ENCODE data around the gene PROC.
"Not testable (repeated sequence)": the region's sequence is repeated elsewhere in the genome, so short reads cannot be mapped to it uniquely, and the experiment has no call there.

Gene PROC

DNA sequence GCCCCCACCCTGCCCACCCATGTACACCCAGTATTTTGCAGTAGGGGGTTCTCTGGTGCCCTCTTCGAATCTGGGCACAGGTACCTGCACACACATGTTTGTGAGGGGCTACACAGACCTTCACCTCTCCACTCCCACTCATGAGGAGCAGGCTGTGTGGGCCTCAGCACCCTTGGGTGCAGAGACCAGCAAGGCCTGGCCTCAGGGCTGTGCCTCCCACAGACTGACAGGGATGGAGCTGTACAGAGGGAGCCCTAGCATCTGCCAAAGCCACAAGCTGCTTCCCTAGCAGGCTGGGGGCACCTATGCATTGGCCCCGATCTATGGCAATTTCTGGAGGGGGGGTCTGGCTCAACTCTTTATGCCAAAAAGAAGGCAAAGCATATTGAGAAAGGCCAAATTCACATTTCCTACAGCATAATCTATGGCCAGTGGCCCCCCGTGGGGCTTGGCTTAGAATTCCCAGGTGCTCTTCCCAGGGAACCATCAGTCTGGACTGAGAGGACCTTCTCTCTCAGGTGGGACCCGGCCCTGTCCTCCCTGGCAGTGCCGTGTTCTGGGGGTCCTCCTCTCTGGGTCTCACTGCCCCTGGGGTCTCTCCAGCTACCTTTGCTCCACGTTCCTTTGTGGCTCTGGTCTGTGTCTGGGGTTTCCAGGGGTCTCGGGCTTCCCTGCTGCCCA lies 9.3 kb downstream of the PROC start:
- DNase-seq (ENCODE audit: low spot score) = no peak

DNA sequence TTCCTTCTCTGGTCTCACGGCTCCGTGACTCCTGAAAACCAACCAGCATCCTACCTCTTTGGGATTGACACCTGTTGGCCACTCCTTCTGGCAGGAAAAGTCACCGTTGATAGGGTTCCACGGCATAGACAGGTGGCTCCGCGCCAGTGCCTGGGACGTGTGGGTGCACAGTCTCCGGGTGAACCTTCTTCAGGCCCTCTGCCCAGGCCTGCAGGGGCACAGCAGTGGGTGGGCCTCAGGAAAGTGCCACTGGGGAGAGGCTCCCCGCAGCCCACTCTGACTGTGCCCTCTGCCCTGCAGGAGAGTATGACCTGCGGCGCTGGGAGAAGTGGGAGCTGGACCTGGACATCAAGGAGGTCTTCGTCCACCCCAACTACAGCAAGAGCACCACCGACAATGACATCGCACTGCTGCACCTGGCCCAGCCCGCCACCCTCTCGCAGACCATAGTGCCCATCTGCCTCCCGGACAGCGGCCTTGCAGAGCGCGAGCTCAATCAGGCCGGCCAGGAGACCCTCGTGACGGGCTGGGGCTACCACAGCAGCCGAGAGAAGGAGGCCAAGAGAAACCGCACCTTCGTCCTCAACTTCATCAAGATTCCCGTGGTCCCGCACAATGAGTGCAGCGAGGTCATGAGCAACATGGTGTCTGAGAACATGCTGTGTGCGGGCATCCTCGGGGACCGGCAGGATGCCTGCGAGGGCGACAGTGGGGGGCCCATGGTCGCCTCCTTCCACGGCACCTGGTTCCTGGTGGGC lies 10.0 kb downstream of the PROC start:
- DNase-seq (ENCODE audit: low spot score) = no peak

DNA sequence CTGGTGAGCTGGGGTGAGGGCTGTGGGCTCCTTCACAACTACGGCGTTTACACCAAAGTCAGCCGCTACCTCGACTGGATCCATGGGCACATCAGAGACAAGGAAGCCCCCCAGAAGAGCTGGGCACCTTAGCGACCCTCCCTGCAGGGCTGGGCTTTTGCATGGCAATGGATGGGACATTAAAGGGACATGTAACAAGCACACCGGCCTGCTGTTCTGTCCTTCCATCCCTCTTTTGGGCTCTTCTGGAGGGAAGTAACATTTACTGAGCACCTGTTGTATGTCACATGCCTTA lies 10.5 kb downstream of the PROC start:
- DNase-seq (ENCODE audit: low spot score) = no peak

DNA sequence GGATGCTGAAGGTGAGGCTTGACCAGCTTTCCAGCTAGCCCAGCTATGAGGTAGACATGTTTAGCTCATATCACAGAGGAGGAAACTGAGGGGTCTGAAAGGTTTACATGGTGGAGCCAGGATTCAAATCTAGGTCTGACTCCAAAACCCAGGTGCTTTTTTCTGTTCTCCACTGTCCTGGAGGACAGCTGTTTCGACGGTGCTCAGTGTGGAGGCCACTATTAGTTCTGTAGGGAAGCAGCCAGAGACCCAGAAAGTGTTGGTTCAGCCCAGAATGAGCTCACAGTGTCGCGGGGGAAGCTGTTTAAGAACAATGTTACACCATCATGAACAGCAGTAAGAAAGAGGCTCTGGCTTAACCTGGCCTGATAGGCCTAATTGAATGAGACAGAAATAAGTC lies 11.1 kb downstream of the PROC start:
- no peak for DNase-seq (ENCODE audit: low spot score)

DNA sequence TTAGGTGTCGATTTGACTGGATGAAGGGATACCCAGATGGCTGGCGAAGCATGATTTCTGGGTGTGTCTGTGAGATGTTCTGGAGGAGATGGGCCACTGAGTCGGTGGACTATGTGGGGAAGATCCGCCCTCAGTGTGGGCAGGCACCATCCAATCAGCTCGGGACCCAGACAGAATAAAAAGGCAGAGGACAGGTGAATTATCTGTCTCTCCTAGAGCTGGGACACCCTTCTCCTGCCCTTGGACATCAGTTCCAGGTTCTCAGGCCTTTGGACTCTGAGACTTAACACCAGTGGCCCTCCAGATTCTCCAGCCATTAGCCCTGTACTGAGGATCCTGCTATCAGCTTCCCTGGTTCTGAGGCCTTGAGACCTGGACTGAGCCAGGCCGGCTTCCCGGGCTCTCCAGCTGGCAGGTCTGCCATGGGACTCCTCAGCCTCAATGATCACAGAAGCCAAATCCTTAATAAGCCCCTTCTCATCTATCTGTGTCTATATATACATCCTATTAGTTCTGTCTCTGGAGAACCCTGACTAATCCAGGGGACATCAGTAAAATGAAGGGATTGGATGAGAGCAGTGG lies 11.7 kb downstream of the PROC start:
- no peak for DNase-seq (ENCODE audit: low spot score)

DNA sequence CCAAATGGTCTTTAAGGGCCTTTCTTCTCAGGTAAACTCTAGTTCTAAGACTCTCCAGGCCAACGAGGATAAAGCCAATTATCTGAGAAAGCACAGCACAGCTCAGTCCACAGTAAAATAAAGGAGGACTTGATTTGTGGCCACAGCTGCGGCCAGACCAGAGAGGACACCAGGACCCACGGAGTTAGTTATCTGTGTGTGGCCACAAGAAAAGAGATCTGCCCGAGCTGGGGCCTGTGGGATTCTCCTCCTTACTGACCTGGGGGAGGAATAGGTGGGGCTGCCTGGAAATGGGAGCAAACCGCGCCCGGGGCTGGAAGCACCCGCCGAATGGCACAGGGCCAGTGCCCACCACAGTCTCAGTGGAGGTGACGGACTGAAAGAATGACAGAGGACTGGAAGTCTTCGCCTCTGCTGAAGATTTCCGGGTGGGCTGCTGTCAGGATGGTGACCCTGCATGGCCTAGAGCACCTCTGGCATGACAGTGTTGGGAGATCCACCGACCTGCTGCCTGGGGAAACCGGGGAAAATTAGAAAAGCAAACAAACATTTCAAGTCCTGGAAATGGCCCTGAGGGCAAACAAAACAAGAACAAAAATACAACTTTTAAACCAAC lies 13.3 kb downstream of the PROC start:
- no peak for DNase-seq (ENCODE audit: low spot score)

DNA sequence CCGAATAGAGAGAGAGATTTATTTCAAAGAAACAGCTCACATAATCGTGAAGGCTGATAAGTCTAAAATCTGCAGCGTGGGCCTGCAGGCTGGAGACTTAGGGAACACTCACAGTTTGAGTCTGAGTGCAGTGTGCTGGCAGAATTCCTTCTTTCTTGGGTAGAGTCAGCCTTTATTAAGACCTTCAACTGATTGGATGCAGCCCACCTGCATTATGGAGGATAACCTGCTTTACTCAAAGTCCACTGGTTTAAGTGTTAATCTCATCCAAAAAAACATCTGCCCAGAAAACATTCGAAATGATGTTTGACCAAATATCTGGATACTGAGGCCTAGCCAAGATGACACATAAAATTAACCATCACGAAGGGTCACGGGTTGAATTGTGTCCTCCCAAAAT lies 16.3 kb downstream of the PROC start:
- DNase-seq (ENCODE audit: low spot score) = no peak

DNA sequence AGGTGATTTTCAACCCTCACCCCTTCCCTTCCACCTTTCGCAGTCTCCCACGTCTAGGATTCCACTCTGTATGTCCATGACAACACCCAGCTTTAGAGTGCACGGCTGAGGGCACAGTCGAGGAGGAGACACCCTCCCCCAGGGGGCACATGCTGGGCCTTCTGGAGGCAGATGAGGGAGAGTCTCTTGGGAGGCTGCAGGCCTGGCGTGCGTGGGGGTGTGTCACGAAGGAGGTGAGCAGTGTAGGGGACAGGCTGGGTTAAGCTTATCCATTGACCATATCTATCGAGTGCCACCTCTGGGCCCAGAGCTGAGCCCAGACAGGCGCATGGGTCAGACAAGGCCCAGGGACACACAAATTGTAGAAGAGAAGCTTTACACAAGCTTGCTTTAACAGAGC lies 18.8 kb downstream of the PROC start:
- no peak for DNase-seq (ENCODE audit: low spot score)

DNA sequence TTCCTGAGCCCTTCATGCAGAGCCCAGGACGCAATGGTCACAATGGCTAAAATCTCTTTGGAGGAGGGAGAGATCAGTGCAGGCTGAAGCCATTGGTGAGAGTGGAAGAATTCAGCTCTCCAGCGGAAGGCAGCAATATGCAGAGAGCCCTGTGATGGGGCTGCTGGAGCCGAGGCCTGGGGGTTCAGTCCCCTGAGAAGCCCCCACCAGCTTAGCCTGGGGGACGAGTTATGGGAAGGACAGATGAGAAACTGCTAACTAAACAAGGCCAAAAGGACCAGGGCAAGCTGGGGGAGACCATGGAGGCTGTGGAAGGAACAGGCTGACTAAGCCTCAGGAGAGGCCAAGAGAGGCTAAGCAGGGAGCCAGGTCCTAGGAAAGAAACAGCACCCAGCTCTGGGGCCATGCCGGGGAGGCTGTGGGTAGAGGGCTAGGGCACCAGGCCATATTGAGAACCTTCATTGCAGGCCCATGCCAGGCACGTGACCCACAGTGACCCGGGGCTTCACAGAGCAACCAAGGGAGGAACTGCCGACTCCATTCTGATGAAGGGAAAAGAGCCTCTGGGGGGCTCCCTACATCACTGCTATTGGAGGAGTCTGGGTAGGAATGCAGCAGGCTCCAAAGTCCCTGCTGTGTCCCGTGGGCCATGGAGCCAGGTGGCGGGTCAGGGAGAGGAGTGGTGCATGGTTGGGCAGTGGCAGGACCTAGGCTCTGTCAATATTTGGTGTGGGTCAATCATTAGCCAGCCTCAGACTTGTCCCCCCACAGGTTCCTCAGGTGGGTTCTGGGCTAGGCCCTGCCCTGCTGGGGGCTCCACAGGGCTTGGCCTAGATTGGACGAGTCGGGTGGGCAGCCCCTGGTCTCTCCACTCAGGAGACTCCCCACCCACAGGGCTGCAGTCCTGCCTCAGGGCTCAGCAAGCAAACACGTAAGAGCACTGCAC lies 19.8 kb downstream of the PROC start:
- DNase-seq (ENCODE audit: low spot score) = no peak

DNA sequence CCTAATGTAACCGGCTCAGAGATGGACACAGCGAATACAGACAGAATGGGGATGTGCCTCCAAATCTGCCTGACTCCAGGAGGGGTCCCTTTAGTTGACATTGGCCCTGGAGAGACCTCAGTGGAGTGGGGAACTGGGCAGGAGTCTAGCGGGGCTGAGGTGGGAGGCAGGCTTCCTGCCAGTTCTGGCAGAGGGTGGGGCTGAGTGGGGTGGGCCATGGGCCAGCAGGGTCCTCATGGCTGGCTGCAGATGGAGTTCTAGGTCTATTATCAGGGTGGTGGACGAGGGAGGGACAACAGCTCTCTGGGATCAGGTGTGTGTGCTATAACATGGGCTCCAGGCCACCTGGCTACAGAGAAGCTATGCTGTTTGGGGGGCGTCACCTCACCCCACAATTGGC lies 21.1 kb downstream of the PROC start:
- DNase-seq (ENCODE audit: low spot score) = no peak

DNA sequence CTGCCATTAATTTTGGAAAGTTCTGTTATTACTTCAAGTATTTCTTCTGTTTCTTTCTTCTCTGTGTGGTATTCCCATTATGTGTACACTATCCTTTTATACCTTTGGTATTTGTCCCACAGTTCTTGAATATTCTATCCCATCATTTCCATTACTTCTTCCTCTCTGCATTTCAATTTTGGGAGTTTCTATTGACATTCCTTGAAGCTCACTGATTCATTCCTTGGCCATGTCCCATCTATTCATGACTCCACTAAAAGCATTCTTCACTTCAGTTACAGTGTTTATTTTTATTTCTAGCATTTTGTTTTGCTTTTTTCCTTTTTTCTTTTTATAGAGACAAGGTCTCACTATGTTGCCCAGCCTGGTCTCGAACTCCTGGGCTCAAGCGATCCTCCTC lies 30.3 kb downstream of the PROC start:
- no peak for DNase-seq (ENCODE audit: low spot score)

DNA sequence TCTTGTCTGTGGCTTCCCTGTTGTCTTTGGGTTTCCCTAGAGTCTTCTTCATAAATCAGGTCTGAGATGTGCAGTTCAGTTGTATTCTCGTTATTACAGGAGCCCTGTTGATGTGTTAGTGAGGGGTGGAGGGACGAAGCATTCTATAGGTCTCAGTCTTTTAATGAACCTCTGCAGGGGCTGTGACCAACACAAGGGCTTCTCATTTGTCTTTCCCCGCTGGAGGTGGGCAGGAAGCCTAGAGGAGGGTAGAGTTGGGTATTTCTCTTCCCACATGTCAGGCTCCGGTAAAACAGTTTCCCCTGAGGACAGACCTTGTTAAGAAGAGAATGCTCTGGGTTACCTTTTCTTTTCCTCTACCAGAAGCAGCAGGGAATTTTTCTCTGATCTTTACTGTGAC lies 31.2 kb downstream of the PROC start:
- DNase-seq (ENCODE audit: low spot score) = no peak

DNA sequence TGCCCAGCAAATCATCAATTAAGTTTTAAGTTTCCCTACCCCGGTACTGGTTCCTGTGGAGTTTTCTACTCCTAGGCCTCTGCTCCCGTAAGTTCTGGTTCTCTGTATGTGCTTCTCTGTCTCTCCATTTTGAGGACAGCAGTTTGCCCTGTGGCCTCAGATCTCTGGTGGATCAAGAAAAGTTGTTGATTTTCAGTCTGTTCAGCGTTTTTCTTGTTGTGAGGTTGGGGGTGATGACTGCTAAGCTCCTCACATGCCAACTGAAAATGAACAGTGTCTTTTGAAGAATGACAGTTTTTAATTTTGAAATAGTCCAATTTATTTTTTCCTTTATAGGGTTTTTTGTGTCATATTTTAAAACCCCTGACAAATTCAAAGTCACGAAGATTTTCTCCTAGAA lies 31.7 kb downstream of the PROC start:
- no peak for DNase-seq (ENCODE audit: low spot score)

DNA sequence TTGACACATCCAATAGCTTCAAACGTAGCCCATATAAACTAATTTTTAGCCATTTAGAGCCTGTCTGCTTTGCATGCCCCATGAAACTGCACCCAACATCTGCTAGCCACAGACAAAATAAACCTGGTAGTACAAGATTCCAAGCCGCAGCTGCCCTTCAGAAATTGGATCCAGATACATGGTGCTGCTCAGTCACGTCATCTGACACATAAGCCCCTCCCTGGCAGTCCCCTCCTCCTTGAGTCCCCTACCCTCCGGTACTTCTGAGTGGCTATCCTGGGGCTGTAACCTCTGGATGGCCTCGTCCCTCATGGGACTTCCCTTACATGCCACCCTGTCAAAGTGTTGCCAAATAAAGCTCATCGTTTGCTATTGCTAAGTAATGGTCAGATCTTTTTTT lies 33.8 kb downstream of the PROC start:
- DNase-seq (ENCODE audit: low spot score) = no peak

DNA sequence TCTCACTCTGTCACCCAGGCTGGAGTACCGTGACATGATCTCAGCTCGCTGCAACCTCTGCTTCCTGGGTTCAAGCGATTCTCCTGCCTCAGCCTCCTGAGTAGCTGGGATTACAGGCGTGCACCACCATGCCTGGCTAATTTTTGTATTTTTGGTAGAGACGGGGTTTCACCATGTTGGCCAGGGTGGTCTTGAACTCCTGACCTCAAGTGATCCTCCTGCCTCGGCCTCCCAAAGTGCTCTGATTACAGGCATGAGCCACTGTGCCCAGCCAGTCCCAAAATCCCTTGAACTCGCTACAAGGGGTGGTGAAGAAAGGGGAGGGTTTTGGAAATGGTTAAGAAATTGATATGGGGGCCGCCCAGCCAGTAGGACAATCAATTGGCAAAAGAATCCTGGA lies 34.2 kb downstream of the PROC start:
- not testable (repeated sequence) for DNase-seq (ENCODE audit: low spot score)

DNA sequence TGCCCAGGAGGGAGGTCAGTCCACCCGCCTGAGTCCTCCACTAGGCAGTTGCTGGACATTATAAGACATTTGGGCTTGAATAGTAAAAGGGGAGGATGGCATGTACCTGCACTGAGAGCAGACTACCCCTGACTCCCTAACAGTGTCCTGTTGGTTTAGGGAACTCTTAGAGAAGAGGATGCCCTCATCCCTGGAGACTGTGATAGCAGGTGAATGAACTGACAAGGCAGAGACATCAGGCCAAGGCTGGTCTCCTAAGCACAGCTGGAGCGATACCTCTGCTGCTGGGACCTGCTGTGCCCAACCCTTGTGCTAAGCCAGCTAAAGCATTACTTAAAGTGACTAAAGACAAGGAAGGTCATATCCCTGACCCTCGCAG lies 34.8 kb downstream of the PROC start:
- DNase-seq (ENCODE audit: low spot score) = no peak

DNA sequence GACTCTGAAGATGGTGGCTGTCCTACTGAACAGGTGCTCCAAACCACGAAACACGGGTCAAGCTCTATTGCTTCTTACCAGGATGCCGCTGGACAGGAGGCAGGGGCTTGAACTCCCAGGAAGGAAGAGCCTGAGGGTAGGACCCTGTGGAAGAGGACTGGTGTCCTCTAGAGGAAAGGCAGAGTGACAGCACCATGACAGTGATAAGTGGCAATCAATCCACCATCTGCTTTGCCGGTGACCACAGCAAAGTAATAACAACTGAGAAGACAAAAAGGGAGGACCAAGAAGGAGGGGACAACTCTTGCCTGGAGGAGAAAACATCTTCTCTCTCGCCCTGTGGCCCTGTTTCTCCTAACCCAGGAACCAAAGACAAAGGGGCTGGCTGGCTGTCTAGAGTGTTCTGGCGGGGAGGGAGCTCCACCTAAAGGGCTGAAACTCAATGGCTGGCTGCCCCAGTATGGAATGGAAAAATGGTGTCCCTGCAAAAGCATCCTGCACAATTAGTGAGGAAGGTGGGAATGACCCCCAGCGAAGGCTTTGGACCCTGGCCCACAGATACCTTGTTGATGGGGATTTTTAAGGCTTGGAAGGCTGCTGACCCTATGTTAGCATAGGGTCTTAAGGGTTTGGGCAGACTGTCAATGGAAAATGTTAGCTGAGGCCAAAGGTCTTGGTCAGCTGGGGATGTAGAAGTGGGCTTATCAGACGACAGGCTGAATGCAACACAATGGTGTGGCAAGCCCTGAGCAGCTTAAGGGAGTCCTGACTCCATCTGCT lies 35.4 kb downstream of the PROC start:
- peak; percentile 14 for DNase-seq (ENCODE audit: low spot score)

DNA sequence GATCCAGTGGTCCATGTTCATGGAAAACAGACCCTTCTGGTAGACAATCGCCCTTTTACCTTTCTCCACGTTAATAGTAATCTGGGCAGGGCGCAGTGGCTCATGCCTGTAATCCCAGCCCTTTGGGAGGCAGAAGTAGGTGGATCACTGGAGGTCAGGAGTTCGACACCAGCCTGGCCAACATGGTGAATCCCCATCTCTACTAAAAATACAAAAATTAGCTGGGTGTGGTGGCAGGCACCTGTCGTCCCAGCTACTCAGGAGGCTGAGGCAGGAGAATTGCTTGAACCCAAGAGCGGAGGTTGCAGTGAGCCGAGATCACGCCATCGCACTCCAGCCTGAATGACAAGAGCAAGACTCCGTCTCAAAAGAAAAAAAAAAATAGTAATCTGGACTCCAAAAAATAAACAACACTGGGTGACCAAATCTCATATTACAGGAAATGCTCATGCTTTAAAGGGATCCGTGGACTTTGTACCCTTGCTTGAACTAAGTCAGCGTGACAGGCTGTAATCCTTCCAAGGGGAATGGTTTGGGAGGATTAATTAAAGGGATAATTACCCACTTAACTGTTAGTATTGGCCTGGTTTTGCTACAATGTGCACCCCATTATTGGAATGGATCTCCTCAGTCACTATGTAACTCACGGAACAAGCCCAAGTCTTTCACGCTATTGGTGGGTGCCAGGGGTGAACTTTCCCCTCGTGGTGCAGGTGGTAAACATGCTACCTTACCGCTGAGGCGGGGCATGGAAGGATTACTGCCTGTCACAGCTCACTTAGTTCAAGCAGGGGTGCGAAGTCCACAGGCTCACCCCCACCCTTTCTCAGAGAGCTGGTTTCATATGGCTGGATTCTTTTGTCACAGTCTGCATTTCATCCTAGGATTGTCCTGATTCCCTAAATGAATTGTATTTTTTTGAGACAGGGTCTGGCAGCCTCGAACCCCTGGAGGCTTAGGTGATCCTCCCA lies 36.7 kb downstream of the PROC start:
- no peak for DNase-seq (ENCODE audit: low spot score)

DNA sequence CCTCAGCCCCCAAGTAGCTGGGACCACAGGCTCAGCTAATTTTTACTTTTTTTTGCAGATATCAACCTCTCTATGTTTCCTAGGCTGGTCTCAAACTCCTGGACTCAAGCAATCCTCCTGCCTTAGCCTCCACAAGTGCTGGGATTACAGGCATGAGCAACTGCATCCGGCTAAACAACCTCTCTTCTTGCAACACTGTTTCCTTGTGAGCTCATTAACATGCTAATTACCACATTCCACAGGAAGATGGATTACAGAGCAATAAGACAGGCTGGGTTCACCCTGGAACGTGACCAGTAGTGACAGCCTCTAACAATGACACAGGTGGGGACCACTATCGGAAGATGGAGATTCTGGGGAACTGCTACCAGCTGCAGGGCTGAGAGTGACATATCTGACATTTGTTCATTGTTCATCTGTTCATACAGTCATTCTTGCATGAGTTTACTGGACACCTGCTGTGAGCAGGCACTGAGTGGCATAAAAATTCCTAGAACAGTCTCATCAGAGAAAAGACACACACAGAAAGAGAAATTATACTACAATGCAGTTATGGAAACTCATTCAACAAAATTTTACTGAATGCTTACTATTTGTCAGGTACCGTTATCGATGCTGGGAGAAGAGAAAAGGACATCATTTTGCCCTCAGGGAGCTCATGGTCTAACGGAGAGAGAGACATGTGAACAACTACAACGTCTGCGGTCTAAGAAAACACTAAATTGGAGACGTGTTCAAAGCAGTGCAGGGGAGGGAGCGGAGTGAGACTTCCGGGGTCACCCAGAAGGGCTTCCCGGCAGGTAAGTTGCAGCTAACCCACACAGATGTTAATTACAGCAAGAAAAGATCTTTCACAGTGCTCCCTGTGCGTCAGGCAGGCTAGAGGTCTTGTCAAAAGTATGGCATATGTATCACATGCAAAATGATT lies 37.6 kb downstream of the PROC start:
- no peak for DNase-seq (ENCODE audit: low spot score)
